HG02610 (cell line): ENCODE data around the gene THOC1.

ENCODE experiments used
- ATAC-seq: cut with Tn5 transposase; IDR thresholded peaks from one replicate; pipeline ENCODE4 v1.9.1; 2021; ENCODE audit warnings: mild to moderate bottlenecking, moderate library complexity; ENCODE audit not compliant: unreplicated experiment

The THOC1 gene

DNA sequence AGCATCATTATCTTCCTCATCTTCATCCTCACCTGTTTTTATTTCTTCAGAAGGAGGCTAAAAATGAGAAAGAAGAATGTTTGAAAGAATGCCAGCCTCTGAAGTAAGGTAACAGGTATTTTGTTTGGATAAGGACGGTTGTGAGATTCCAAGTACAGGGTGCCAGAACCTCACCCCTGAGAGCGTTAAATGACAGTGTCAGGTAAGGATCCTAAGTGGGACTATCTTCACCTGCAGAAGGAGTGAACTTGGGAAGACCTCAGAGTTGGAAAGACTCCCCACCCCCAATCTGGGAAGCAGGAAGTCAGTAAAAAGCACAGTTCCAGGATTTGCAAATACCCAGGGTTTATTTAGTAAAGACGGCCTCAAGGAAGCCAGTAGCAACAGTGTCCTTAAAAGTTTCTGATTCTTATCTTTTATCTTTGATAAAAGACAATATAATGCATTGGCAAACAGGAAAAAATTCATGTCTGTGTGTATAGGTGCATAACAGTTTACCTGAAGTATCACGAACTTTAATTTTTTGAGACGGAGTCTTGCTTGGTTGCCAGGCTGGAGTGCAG is 52.3 kb downstream of the THOC1 start:
- ATAC-seq = no peak

DNA sequence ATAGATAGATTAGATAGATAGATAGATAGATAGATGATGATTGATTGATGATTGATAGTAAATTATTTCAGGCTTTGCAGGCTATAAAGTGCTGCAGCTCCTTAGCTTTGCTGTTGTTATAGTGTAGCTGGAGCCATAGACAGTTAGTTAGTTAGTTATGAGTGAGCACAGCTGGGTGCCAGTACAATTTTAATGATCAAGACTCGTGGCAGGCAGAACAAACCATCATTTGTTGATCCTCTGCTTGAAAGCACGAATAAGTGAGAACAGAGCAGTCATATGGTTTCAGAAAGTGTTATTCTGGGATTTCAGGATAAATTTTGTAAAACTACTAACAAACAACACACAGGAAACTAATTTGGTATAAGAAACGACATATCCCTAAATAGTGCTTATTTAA is 53.9 kb downstream of the THOC1 start:
- ATAC-seq = no peak

DNA sequence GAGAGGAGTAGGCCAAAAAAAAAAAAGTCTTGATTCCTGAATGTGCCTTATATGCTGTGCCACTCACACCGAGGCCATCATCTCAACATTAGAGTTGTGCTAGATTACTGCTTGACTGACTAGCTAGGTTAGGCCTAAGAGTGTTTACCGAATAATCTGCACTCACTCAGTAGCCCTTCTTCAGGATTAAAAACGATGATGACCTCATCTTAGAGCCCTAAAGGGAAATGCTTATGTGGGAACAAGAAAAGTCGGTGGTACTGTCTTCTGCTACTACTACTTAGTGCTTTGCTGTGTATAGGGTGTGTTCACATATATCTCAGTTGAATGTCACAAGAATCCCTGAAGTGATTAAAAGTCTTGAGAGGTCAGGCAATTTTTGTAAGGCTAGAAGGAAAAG is 54.3 kb downstream of the THOC1 start:
- ATAC-seq = no peak

DNA sequence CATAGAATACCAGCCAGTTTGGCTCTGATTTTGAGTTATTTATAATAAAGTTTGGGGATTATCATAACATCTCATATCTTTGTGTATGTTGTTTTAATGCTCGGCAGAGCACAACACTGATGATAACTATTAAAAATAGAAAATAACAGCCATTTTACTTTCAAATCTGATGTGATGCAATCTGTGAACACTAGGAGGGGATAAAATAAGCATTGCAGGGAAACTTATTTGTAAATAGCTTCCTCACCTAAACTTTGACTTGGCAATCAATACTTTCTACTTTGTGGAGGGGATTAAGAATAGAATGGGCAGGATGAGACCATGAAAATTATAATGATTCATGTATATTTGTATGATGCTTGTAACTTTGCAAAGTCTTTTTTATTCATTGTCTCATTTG is 55.1 kb downstream of the THOC1 start:
- ATAC-seq = no peak

DNA sequence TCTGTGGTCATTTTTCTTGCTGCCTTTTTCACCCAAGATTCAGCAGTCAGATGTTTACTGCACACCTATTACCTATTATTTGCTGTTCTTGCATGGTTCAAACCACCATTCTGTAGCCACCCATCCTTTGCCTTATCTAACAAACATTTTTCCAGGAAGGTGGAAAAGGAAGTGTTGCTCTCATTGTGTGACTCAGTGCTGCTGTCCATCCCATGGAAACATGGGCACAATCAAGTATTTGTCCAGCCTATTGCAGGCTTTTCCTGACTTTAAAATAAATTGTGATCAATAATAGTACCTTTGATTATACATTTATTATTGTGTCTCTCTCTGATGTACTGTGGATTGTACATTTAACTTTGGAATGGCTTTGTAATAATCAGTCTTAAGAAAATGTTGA is 56.3 kb downstream of the THOC1 start:
- no peak for ATAC-seq

DNA sequence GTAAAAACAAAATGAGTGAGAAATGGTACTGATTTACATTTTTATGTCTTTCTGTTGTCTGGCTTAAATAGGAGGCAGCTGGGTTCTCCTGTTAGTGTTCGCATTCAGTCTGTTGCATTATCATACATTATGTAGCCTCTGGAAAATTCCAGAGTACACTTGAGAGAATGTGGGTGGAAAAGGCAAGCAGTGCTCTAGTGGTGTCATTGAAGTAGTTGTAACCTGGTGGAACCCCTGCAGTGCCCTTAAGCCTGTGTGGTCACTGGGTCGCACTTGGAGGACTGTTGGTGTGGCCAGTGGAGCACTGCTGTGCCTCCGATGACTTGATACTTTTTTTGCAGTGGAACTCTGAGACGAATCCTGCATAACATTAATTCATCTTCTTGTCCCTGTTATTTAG is 57.1 kb downstream of the THOC1 start:
- ATAC-seq = no peak

DNA sequence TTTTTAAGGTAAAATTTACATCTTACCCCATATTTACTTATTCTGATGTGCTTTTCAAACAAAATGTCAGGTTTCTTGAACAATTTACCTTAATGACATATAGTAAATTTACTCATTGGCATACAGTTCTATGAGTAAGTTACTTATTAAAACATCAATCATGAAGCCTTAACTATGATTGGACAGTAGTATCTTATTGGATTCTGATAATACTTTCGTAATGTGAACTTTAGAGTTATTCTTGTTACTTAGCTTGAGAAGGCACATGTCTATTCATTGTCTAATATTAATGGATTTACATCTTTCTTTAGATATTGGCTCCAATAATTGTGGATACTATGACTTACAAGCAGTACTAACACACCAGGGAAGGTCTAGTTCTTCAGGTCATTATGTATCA is 57.8 kb downstream of the THOC1 start:
- no peak for ATAC-seq

DNA sequence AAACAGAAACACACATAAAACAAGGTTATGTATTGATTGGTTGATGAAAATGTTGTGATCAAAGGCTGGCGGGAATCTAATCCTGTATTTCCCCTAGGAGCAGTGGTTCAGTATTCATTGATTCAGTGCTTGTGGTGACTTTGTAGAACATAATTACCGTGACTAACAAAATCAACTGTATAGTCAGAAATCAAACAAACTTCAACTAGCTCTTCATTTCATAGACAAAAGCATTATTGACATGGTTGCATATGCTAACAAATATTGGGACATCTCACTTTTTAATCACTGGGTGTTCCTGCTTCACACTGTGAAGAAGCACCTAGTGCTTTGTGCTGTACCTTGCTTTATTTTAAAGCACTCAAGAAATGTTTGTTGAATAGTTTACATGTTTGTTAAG is 68.1 kb downstream of the THOC1 start:
- no peak for ATAC-seq

DNA sequence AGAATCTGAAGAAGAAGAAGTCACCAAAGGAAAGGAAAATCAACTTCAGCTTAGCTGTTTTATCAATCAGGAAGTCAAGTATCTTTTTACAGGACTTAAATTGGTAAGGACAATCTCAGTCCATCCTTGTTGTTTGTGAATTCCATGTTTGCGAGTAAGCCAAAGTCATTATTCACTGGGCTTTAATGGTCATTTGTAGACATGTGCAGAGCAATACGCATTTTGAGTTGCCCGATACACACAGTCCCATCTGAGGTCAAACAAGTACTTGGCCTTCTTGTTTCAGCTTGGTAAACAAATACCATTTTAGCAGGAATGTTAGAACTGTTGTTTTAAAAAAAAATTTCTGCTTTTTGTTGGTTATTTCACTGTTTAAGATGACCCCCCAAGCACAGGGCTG is 68.6 kb downstream of the THOC1 start:
- no peak for ATAC-seq

DNA sequence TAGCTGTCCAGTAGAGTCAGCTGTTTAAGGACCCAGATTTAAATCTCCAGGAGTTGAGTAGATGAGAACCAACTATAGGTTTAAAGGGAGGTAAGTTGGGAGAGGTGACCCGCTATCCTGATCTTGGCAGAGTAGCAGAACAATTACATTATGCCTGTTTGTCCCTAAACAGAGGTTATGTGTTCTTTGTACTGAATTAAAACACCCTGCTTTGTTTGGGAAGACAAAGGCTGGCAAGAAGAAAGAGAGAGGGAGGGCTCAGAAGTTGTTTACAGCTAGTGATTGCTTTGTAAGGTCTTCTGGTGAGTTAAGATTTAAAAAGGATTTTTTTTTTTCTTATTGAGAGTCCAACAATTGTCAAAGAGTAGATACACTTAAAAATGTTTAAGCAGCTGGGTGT is 72.2 kb downstream of the THOC1 start:
- no peak for ATAC-seq

DNA sequence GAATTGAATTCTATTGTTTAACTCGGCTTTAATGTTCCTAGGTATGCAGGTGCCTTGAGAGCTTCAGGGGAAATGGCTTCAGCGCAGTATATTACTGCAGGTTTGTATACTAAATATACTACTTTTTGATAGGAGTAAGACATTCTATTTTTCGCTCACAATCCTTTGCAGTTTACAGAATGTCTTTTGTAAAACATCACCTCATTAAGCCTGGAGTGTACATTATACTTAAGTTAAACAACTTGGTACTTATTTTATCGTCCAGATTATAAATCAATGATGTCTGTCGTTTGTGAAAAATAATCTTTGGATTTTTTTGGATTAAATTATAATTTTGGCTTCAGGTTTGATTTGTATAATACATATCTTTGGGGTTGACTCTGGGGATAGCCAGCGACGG is 75.0 kb downstream of the THOC1 start:
- ATAC-seq = no peak

DNA sequence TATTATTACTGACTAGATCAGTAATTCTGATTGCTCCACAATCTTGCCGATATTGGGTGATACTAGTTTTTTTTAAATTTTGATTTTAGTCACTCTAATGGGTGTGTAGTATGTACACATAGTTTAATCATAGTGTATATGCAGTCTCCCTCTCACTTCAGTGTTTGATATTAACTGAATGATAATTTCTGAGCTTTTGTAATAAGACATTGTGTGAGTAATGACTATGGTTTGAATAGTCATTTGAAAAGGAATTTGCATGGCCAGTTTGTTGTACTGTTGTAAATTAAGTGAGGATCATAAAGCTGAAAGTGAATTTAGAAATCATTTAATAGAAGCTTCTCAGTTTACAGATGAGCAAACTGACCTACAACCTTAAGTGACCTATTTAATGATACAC is 76.1 kb downstream of the THOC1 start:
- no peak for ATAC-seq

DNA sequence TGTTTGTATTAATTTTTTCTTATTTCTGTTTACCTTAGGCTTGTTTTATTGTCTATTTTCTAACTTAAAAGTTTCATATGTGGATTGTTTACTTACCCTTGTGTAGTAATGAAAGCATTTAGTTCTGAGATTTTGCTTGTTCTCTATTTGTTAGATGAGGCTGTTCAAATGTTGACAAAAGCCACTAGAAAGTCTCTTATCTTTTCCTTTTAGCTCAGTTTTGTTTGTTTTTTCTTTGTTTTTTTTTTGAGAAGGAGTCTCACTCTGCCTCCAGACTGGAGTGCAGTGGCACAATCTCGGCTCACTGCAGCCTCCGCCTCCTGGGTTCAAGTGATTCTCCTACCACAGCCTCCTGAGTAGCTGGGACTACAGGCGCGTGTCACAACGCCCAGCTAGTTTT is 78.6 kb downstream of the THOC1 start:
- ATAC-seq = no peak

DNA sequence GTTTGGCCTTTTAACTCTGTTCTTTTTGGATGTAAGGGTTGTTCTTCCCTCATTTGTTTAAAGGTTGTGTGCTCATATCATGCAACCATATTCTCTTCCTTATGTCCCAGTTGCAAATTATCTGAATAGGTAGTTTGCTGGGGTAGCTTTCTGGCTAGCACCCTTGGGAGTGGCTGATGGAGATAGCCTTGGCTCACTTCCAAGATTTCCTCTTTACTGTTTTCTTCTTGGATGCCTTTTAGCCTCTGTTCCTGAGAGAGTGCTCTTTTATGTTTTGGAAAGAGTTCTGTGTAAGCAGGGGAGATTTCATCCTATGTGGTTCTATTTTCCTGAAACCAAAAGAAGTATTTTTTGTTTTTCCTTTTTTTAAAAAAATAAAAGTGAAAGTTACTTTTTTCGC is 84.1 kb downstream of the THOC1 start:
- no peak for ATAC-seq

DNA sequence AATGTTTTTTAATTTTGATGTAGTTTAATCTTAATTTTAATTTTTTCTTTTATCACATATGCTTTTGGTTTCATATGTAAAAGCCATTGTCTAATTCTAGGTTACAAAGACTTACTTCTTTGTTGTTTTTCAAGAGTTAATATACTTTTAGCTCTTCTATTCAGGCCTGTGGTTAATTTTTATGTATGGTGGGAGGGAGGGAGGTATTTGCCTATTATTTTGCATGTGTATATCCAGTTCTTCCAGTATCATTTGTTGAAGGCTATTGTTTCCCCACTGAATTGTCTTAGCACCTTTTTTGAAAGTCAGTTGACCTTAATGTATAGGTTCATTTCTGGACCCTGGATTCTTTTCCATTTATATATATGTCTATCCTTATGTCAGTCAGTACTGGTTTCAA is 86.1 kb downstream of the THOC1 start:
- no peak for ATAC-seq

DNA sequence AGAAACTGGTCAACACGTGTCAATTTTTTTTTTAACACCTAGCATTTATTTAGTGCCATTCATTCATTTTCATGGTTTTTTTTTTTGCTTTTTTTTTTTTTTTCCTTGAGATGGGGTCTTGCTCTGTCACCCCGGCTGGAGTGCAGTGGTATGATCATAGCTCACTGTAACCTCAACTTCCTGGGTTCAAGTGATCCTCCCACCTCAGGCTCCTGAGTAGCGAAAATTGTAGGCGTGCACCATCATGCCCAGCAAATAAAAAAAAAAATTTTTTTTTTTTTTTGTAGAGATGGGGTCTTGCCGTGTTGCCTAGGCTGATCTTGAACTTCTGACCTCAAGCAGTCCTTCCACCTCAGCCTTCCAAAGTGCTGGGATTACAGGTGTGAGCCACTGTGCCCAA is 88.3 kb downstream of the THOC1 start:
- no peak for ATAC-seq

DNA sequence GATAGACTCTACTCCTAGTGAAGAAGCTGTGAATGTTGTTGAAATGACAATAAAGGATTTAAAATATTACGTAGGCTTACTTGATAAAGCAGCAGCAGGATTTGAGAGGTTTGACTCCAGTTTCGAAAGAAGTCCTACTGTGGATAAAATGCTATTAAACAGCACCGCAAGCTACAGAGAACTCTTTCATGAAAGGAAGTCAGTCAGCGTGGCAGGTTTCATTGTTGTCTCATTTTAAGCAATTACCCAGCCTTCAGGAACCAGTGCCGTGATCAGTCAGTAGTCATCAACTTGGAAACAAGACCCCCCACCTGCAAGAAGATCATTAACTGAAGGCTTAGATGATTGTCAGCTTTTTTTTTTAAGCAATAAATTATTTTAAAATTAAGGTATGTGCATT is 95.5 kb downstream of the THOC1 start:
- no peak for ATAC-seq
